ENCODE results near the gene IGSF5. TPM values are rescaled to one million over a fixed set of nuclear protein-coding genes. Genes with fewer than 3 reads are reported as not detected.

IGSF5 gene
- total RNA-seq, 1 experiment from 2014 or later: not detected

DNA sequence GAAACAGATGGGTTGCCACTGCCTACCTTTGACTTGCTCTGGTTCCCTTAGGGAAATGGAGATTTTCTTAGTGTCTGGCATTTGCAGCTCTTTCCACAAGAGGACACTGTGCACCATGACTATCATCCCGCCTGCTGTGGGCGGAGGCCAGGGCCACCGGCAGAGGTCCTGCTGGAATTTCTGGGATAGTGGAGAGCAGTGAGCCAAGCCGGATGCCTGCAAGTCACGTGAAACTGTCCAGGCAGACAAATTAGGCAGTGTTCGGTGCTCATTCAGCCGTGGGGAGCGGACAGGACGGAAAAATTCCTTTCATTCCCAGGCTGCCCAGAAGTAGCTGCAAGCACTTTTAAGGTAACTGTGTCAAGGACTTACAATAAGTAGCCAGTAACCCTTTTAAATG, 43.4 kb downstream of the IGSF5 start:
- H3K4me1 Mint-ChIP-seq (ENCODE audit: insufficient read depth, unreplicated experiment): no peaks in the 10 kb centered on the region
- BruUV-seq (replicated peaks): no TSS peak
- peak; percentile 40 for DNase-seq (ENCODE audit: unreplicated experiment)
- TF ChIP-seq, protein P1, sequence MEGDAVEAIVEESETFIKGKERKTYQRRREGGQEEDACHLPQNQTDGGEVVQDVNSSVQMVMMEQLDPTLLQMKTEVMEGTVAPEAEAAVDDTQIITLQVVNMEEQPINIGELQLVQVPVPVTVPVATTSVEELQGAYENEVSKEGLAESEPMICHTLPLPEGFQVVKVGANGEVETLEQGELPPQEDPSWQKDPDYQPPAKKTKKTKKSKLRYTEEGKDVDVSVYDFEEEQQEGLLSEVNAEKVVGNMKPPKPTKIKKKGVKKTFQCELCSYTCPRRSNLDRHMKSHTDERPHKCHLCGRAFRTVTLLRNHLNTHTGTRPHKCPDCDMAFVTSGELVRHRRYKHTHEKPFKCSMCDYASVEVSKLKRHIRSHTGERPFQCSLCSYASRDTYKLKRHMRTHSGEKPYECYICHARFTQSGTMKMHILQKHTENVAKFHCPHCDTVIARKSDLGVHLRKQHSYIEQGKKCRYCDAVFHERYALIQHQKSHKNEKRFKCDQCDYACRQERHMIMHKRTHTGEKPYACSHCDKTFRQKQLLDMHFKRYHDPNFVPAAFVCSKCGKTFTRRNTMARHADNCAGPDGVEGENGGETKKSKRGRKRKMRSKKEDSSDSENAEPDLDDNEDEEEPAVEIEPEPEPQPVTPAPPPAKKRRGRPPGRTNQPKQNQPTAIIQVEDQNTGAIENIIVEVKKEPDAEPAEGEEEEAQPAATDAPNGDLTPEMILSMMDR (IDR thresholded peaks at IDR 0.05; ENCODE audit: unreplicated experiment): peak; percentile 81
- no peaks in the 10 kb centered on the region for H3K27me3 Mint-ChIP-seq (ENCODE audit: insufficient read depth, unreplicated experiment)
- CTCF ChIA-PET: interaction anchor here (0.6 to 4.0 kb wide), 14 partner anchors 9 to 1705 kb away, joined by 3 to 30 read pairs (median 4); partner anchors contain the start of gene PCP4
- H3K36me3 Mint-ChIP-seq (ENCODE audit: insufficient read depth, unreplicated experiment): no peaks in the 10 kb centered on the region
- POLR2A ChIA-PET: interaction anchor here (0.5 to 1.5 kb wide), 2 partner anchors 11 to 332 kb away, joined by 3 read pairs; no protein-coding TSS in a partner anchor
- intact Hi-C loops (cut with micrococcal nuclease): loop anchor here (1.0 to 10.0 kb wide), 4 partner anchors 79 to 1346 kb away; partner anchors contain the start of gene PCP4
- no peaks in the 10 kb centered on the region for H3K9me3 Mint-ChIP-seq (ENCODE audit: unreplicated experiment)
- H3K4me3 Mint-ChIP-seq (ENCODE audit: unreplicated experiment): peak overlapping the region; percentile 41
- H3K27ac Mint-ChIP-seq (ENCODE audit: low read depth, unreplicated experiment): no peak overlapping the region

DNA sequence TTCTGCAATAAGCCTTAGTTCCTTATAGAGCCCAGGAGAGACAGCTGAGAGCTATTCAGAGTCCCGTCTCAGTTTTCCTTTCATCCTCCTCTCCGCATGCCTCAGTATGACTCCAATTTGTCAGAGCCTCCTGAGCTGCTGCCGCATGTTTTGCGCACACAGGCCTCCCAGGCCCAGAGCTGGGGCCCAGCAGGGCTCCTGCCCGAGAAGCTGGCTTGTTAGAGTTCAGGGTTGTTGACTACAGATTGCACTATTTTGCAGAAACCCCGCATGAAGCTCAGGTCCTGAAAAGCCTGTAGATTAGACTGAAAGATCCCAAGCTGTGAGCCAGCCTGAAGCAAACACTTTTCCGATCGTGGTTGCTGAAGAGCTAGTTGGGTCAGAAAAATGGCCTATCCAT, 51.5 kb downstream of the IGSF5 start:
- no TSS peak for BruUV-seq (replicated peaks)
- H3K4me3 Mint-ChIP-seq (ENCODE audit: unreplicated experiment): no peak overlapping the region
- CTCF ChIA-PET: interaction anchor here (0.6 to 1.5 kb wide), 4 partner anchors 68 to 324 kb away, joined by 3 to 8 read pairs (median 4); partner anchors contain the start of gene PCP4
- POLR2A ChIA-PET: interaction anchor here (0.6 kb wide), 1 partner anchor 873 kb away, joined by 3 read pairs; no protein-coding TSS in a partner anchor
- H3K27me3 Mint-ChIP-seq (ENCODE audit: insufficient read depth, unreplicated experiment): no peaks in the 10 kb centered on the region
- H3K4me1 Mint-ChIP-seq (ENCODE audit: insufficient read depth, unreplicated experiment): no peaks in the 10 kb centered on the region
- TF ChIP-seq, protein P1 (IDR thresholded peaks at IDR 0.05; ENCODE audit: unreplicated experiment): no peak
- DNase-seq (ENCODE audit: unreplicated experiment): no peak
- no peak overlapping the region for H3K27ac Mint-ChIP-seq (ENCODE audit: low read depth, unreplicated experiment)
- intact Hi-C loops (cut with micrococcal nuclease): no loop called here
- no peaks in the 10 kb centered on the region for H3K36me3 Mint-ChIP-seq (ENCODE audit: insufficient read depth, unreplicated experiment)
- H3K9me3 Mint-ChIP-seq (ENCODE audit: unreplicated experiment): no peaks in the 10 kb centered on the region

DNA sequence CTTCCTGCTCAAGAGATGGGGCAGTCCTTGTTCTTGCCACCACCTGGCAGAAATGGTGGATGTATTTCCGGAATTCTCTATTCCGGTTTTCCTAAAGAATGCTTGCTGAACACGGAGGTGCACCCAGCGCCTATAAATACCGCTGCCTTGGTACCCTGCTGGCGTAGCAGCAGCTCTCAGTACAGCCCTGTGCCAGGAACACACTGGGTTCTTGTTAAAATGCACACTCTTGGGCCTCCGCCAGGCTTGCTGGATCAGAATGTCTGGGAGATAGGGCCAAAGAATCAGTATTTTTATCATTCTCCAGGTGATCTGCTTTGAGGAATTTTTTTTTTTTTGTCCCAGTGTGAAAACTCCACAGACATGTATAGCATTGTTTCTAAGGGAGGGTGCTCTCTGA, 54.2 kb downstream of the IGSF5 start:
- no TSS peak for BruUV-seq (replicated peaks)
- Mint-ChIP-seq H3K9me3 (ENCODE audit: unreplicated experiment) (no peaks in the 10 kb centered on the region), H3K4me1 (ENCODE audit: insufficient read depth, unreplicated experiment) (no peaks in the 10 kb centered on the region), H3K27ac (ENCODE audit: low read depth, unreplicated experiment) (no peak overlapping the region), H3K27me3 (ENCODE audit: insufficient read depth, unreplicated experiment) (no peaks in the 10 kb centered on the region), H3K36me3 (ENCODE audit: insufficient read depth, unreplicated experiment) (no peaks in the 10 kb centered on the region), H3K4me3 (ENCODE audit: unreplicated experiment) (no peak overlapping the region)
- DNase-seq (ENCODE audit: unreplicated experiment): no peak
- ChIA-PET CTCF (interaction anchor here (0.6 to 0.7 kb wide), 3 partner anchors 223 to 1756 kb away, joined by 3 read pairs; no protein-coding TSS in a partner anchor), POLR2A (interaction anchor here (0.7 kb wide), 2 partner anchors 11 to 330 kb away, joined by 3 read pairs; no protein-coding TSS in a partner anchor)
- TF ChIP-seq, protein P1 (IDR thresholded peaks at IDR 0.05; ENCODE audit: unreplicated experiment): no peak
- intact Hi-C loops (cut with micrococcal nuclease): no loop called here

DNA sequence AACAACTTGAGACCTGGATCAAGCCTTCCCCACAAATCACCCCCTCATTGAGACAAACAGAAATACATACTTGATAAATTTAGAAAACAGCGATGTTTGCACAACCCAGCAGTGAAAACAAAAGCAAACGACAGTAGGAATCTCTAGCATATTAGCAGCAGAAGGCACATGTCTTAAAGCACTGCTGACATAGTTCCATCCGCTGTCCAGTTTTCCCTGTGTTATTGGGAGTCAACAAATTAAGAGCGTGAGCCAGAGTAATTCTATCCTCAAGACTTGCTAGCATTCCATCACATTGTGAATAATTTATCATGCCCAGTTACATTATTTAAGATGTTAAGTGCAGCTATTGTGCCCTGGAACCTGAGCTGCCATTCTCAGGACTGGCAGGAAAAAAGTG, 55.3 kb downstream of the IGSF5 start:
- CTCF ChIA-PET: interaction anchor here (0.7 kb wide), 1 partner anchor 66 kb away, joined by 3 read pairs; no protein-coding TSS in a partner anchor
- no TSS peak for BruUV-seq (replicated peaks)

More for the DNA sequence above, 55.3 kb downstream of the IGSF5 start:
- Mint-ChIP-seq H3K27me3 (ENCODE audit: insufficient read depth, unreplicated experiment) (no peaks in the 10 kb centered on the region), H3K36me3 (ENCODE audit: insufficient read depth, unreplicated experiment) (no peaks in the 10 kb centered on the region), H3K4me3 (ENCODE audit: unreplicated experiment) (no peak overlapping the region), H3K4me1 (ENCODE audit: insufficient read depth, unreplicated experiment) (no peaks in the 10 kb centered on the region), H3K9me3 (ENCODE audit: unreplicated experiment) (peaks cover 1% of the 10 kb centered on the region), H3K27ac (ENCODE audit: low read depth, unreplicated experiment) (no peak overlapping the region)
- POLR2A ChIA-PET: no interaction called here
- TF ChIP-seq, protein P1 (IDR thresholded peaks at IDR 0.05; ENCODE audit: unreplicated experiment): no peak
- intact Hi-C loops (cut with micrococcal nuclease): no loop called here
- DNase-seq (ENCODE audit: unreplicated experiment): no peak

All from MCF 10A (cell line).